ENCODE results near the gene LPAR6.

LPAR6 gene

GRCh38 chr13:48398450-48399095 lies 14.3 kb downstream of the LPAR6 start:
- peaks cover 9% of the 10 kb centered on the region for H3K36me3 ChIP-seq (ENCODE audit: control insufficient read depth, insufficient read depth, low read length)
- TF ChIP-seq, protein P1, sequence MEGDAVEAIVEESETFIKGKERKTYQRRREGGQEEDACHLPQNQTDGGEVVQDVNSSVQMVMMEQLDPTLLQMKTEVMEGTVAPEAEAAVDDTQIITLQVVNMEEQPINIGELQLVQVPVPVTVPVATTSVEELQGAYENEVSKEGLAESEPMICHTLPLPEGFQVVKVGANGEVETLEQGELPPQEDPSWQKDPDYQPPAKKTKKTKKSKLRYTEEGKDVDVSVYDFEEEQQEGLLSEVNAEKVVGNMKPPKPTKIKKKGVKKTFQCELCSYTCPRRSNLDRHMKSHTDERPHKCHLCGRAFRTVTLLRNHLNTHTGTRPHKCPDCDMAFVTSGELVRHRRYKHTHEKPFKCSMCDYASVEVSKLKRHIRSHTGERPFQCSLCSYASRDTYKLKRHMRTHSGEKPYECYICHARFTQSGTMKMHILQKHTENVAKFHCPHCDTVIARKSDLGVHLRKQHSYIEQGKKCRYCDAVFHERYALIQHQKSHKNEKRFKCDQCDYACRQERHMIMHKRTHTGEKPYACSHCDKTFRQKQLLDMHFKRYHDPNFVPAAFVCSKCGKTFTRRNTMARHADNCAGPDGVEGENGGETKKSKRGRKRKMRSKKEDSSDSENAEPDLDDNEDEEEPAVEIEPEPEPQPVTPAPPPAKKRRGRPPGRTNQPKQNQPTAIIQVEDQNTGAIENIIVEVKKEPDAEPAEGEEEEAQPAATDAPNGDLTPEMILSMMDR (IDR thresholded peaks at IDR 0.05; ENCODE audit: insufficient read depth, low read length, poor library complexity, severe bottlenecking) = no peak
- H3K27me3 ChIP-seq (replicated peaks; ENCODE audit: control insufficient read depth, insufficient read depth, low read length) = no peaks in the 10 kb centered on the region
- no peak overlapping the region for H3K4me3 ChIP-seq (replicated peaks; ENCODE audit: low read depth, low read length)
- DNase-seq (ENCODE audit: extremely low read depth, insufficient read length) = no peak

DNA sequence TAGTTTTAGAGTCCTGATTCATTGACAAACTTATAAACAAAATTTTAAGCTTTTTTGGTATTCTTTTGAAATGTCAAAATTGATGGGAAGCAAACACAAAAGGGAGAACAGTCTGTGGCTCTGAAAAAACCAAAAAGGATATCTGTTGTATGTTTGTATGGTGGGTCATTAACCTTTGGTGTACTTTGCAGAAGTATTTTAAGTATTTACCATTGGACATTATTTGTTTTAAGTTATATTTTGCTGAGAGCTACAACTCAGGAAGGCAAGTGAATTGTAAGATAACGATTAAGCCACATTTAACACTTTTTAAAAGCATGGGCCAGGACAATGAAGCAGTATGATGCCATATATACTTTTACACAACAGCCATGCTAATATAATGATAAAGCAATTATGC lies 15.2 kb downstream of the LPAR6 start:
- DNase-seq (ENCODE audit: extremely low read depth, insufficient read length) = no peak
- H3K36me3 ChIP-seq (ENCODE audit: control insufficient read depth, insufficient read depth, low read length) = peaks cover 9% of the 10 kb centered on the region
- H3K27me3 ChIP-seq (replicated peaks; ENCODE audit: control insufficient read depth, insufficient read depth, low read length) = no peaks in the 10 kb centered on the region
- TF ChIP-seq, protein P1 (IDR thresholded peaks at IDR 0.05; ENCODE audit: insufficient read depth, low read length, poor library complexity, severe bottlenecking) = no peak
- H3K4me3 ChIP-seq (replicated peaks; ENCODE audit: low read depth, low read length) = no peak overlapping the region

- no peak overlapping the region for H3K4me3 ChIP-seq (replicated peaks; ENCODE audit: low read depth, low read length)
- H3K36me3 ChIP-seq (ENCODE audit: control insufficient read depth, insufficient read depth, low read length) = peaks cover 9% of the 10 kb centered on the region
These were observed 19.2 kb downstream of the LPAR6 start for GRCh38 chr13:48393698-48394085.

DNA sequence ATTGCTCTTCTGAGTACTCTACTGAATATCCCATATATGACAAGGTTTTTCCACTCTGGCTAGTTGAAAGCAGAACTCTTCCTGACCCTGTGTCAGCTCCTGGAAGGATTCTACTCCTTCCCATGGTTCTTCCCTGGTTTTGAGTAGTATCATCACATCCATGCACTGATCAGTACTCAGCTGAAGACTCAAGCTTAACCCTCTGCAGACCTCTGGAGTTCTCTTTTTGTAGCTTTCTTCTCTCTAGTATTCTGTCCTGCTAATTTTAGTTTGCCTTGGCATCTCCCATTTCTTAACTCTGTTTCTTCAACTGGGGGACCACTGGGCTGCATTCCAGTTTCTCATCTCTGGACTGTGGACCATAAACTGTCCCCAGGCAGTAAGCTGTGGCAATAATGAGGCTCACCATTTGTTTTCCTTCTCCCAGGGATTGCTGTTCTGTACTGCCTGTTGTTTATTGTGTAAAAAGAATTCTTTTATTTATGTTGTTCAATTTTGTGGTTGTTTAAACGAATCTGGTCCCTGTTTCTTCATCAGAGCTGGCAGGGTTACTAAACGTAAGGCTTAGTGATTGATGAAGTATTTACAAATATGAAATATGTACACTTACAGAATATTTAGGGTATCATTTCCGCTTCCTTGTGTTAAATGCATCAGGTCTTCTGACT lies 19.7 kb downstream of the LPAR6 start:
- DNase-seq (ENCODE audit: extremely low read depth, insufficient read length) = no peak
- peaks cover 9% of the 10 kb centered on the region for H3K36me3 ChIP-seq (ENCODE audit: control insufficient read depth, insufficient read depth, low read length)
- TF ChIP-seq, protein P1 (IDR thresholded peaks at IDR 0.05; ENCODE audit: insufficient read depth, low read length, poor library complexity, severe bottlenecking) = no peak
- no peak overlapping the region for H3K4me3 ChIP-seq (replicated peaks; ENCODE audit: low read depth, low read length)
- no peaks in the 10 kb centered on the region for H3K27me3 ChIP-seq (replicated peaks; ENCODE audit: control insufficient read depth, insufficient read depth, low read length)

More at GRCh38 chr13:48393698-48394085, 19.2 kb downstream of the LPAR6 start:
- TF ChIP-seq, protein P1 (IDR thresholded peaks at IDR 0.05; ENCODE audit: insufficient read depth, low read length, poor library complexity, severe bottlenecking) = no peak
- DNase-seq (ENCODE audit: extremely low read depth, insufficient read length) = no peak
- H3K27me3 ChIP-seq (replicated peaks; ENCODE audit: control insufficient read depth, insufficient read depth, low read length) = no peaks in the 10 kb centered on the region

DNA sequence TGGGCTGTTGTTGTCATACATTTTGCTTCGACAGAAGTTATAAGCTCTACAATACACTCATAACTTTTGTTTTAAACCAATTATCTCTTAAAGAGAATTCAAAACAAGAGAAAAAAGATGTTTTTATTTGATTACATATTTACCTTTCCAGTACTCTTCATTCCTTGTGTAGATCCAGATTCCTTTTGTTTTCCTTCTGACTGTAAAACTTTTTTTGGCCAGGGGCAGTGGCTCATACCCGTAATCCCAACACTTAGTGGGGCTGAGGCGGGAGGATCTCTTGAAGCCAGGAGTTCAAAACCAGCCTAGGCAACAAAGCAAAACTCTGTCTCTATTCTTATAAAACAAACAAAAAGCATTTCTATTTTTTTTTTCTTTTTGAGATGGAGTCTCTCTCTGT lies 21.7 kb downstream of the LPAR6 start:
- H3K36me3 ChIP-seq (ENCODE audit: control insufficient read depth, insufficient read depth, low read length) = peaks cover 9% of the 10 kb centered on the region
- no peak for DNase-seq (ENCODE audit: extremely low read depth, insufficient read length)
- H3K4me3 ChIP-seq (replicated peaks; ENCODE audit: low read depth, low read length) = no peak overlapping the region
- H3K27me3 ChIP-seq (replicated peaks; ENCODE audit: control insufficient read depth, insufficient read depth, low read length) = no peaks in the 10 kb centered on the region
- TF ChIP-seq, protein P1 (IDR thresholded peaks at IDR 0.05; ENCODE audit: insufficient read depth, low read length, poor library complexity, severe bottlenecking) = no peak

Data from GM06990 (cell line).